Erythroblast (primary cell): Measurements from ENCODE around the gene PCSK1N.
A peak's percentile ranks its signal among the peaks of the same experiment; 100 is the strongest.
"Not testable (repeated sequence)": the region's sequence is repeated elsewhere in the genome, so short reads cannot be mapped to it uniquely, and the experiment has no call there.

ENCODE experiments used
- DNase-seq, 2 experiments: peaks; one replicate each; lab custom pipeline; 2025; lab: John Stamatoyannopoulos, UW
- GATA1 ChIP-seq: IDR thresholded peaks from 2 replicates; pipeline ENCODE4 v1.6.1; 2011; ENCODE audit warnings: low read depth, mild to moderate bottlenecking, control low read depth, low read length, moderate library complexity
- POLR2A ChIP-seq: IDR thresholded peaks from 2 replicates; pipeline ENCODE4 v1.6.1; 2011; ENCODE audit warnings: mild to moderate bottlenecking, low read length

Gene PCSK1N

GRCh38 chrX:48831136-48831908 is 4.1 kb downstream of the PCSK1N start:
- DNase-seq = no peak
- TF ChIP-seq GATA1 = no peak
- TF ChIP-seq POLR2A = no peak

- no peak for DNase-seq
- TF ChIP-seq POLR2A (no peak), GATA1 (no peak)
These were observed 6.2 kb downstream of the PCSK1N start for GRCh38 chrX:48829016-48829735.

- no peak for DNase-seq
- no peak for TF ChIP-seq GATA1
- no peak for TF ChIP-seq POLR2A
These were observed 7.8 kb downstream of the PCSK1N start for GRCh38 chrX:48827654-48827968.

- TF ChIP-seq GATA1 (no peak), POLR2A (no peak)
- no peak for DNase-seq
These were observed 8.3 kb downstream of the PCSK1N start for GRCh38 chrX:48826876-48827653.

- TF ChIP-seq GATA1 = no peak
- no peak for TF ChIP-seq POLR2A
- peak in 1 of 2 experiments; percentile 17 for DNase-seq
These were observed 9.1 kb downstream of the PCSK1N start, which contains the start of gene ERAS for GRCh38 chrX:48826135-48826875. Gene ERAS, plus strand, starts transcription at chrX:48826513. Its CDS starts 2,611 bp downstream, at chrX:48829124.

GRCh38 chrX:48824066-48824465 is 11.3 kb downstream of the PCSK1N start:
- DNase-seq = no peak
- TF ChIP-seq POLR2A (no peak), GATA1 (no peak)

- TF ChIP-seq POLR2A (no peak), GATA1 (no peak)
These were observed 12.4 kb downstream of the PCSK1N start for GRCh38 chrX:48823053-48823452.

GRCh38 chrX:48819394-48819793 is 16.0 kb downstream of the PCSK1N start:
- DNase-seq = not testable (repeated sequence)

More at GRCh38 chrX:48823053-48823452, 12.4 kb downstream of the PCSK1N start:
- no peak for DNase-seq

- DNase-seq = no peak
- TF ChIP-seq POLR2A (no peak), GATA1 (no peak)
These were observed 16.5 kb downstream of the PCSK1N start for GRCh38 chrX:48818866-48819265.

GRCh38 chrX:48818098-48818497 is 17.3 kb downstream of the PCSK1N start:
- TF ChIP-seq GATA1 (no peak), POLR2A (no peak)
- no peak for DNase-seq

- no peak for TF ChIP-seq POLR2A
- TF ChIP-seq GATA1 = no peak
- no peak for DNase-seq
These were observed 19.2 kb downstream of the PCSK1N start for GRCh38 chrX:48816014-48816810.

- DNase-seq = no peak
- TF ChIP-seq GATA1 (no peak), POLR2A (no peak)
These were observed 20.1 kb downstream of the PCSK1N start for GRCh38 chrX:48815266-48815665.

GRCh38 chrX:48814722-48815121 is 20.7 kb downstream of the PCSK1N start:
- no peak for DNase-seq
- no peak for TF ChIP-seq GATA1
- no peak for TF ChIP-seq POLR2A
